Heart left ventricle (tissue), 13 donors: ENCODE data around the gene MORC1.

Experiments
- POLR2A ChIP-seq, 2 donors: fragments of 450-650 bp; IDR thresholded peaks; one replicate each; pipeline ENCODE4 v1.6.1; 2017; ENCODE audit warnings: antibody characterized with exemption in 2 of 2, mild to moderate bottlenecking in 2 of 2, moderate library complexity in 2 of 2
- TF ChIP-seq, protein P1 (sequence below), 12 donors: fragments of 200-600 bp; sonication (generic) in 4 of 12; IDR thresholded peaks; one replicate each; pipeline versions ENCODE4 v1.5.0 to v1.8.0; 2018 to 2022; ENCODE audit warnings: antibody characterized with exemption in 12 of 12, mild to moderate bottlenecking in 5 of 12
- donor health status: ischemic (EF 13 %, LVEDD 7.1; RV severe dilation, severe dysfunction).
- donor health status: DM: no; HTN: yes; CAD: no.
- donor health status: DM: no; HTN: no; CAD: no.
- donor health status: ischemic (EF 25% LVEDD 6.9; RV normal size, moderate dysfunction).
- donor health status: ischemic (EF 25% LVEDD 5.7; RV mildly dilated, moderate dysfunction).
- donor health status: ischemic (EF 35%, LVEDD 5.7; RV mildly dilated, moderate dysfunction).
- donor health status: nonischemic (EF 11% LVEDD 7.7; RV severe dilation, severe dysfunction).
- donor health status: DM: yes; HTN: yes; CAD: no.
- donor health status: PGD.
- donor health status: ischemic (EF 29% LVEDD 5.4; RV normal size, mild dysfunction).
- donor health status: nonischemic (EF 23%, LVEDD 6.1; RV moderate dilation, normal function).

GRCh38 chr3:109165905-109166304 is 48.0 kb upstream of the MORC1 start:
- TF ChIP-seq POLR2A (IDR thresholded peaks at IDR 0.05) = no peak
- TF ChIP-seq, protein P1, sequence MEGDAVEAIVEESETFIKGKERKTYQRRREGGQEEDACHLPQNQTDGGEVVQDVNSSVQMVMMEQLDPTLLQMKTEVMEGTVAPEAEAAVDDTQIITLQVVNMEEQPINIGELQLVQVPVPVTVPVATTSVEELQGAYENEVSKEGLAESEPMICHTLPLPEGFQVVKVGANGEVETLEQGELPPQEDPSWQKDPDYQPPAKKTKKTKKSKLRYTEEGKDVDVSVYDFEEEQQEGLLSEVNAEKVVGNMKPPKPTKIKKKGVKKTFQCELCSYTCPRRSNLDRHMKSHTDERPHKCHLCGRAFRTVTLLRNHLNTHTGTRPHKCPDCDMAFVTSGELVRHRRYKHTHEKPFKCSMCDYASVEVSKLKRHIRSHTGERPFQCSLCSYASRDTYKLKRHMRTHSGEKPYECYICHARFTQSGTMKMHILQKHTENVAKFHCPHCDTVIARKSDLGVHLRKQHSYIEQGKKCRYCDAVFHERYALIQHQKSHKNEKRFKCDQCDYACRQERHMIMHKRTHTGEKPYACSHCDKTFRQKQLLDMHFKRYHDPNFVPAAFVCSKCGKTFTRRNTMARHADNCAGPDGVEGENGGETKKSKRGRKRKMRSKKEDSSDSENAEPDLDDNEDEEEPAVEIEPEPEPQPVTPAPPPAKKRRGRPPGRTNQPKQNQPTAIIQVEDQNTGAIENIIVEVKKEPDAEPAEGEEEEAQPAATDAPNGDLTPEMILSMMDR (IDR thresholded peaks at IDR 0.05) = no peak
